ENCODE measurements around the gene BTAF1. TPM values are rescaled to one million over a fixed set of nuclear protein-coding genes. Genes with fewer than 3 reads are reported as not detected.

The BTAF1 gene
- polyA plus RNA-seq (2012; ENCODE audit: insufficient read depth, insufficient read length, low read depth), result 17.8 TPM

GRCh38 chr10:91923371-91924211 is at the start of gene BTAF1:
TSS of gene BTAF1 (plus strand) at chr10:91923770. CDS start at chr10:91924077, 307 bp downstream.
- Histone ChIP-seq H3K36me3 (peaks cover 12% of the 10 kb centered on the region), H3K27me3 (no peaks in the 10 kb centered on the region), H3K9me3 (no peaks in the 10 kb centered on the region), H3K4me1 (no peaks in the 10 kb centered on the region), H3K4me3 (ENCODE audit: low read depth, low read length) (peak within 1 kb of the TSS; percentile 97)
- TF ChIP-seq, protein P1, sequence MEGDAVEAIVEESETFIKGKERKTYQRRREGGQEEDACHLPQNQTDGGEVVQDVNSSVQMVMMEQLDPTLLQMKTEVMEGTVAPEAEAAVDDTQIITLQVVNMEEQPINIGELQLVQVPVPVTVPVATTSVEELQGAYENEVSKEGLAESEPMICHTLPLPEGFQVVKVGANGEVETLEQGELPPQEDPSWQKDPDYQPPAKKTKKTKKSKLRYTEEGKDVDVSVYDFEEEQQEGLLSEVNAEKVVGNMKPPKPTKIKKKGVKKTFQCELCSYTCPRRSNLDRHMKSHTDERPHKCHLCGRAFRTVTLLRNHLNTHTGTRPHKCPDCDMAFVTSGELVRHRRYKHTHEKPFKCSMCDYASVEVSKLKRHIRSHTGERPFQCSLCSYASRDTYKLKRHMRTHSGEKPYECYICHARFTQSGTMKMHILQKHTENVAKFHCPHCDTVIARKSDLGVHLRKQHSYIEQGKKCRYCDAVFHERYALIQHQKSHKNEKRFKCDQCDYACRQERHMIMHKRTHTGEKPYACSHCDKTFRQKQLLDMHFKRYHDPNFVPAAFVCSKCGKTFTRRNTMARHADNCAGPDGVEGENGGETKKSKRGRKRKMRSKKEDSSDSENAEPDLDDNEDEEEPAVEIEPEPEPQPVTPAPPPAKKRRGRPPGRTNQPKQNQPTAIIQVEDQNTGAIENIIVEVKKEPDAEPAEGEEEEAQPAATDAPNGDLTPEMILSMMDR (IDR thresholded peaks at IDR 0.05; ENCODE audit: low read depth, low read length), result no peak
- DNase-seq, result peak; percentile 92

DNA sequence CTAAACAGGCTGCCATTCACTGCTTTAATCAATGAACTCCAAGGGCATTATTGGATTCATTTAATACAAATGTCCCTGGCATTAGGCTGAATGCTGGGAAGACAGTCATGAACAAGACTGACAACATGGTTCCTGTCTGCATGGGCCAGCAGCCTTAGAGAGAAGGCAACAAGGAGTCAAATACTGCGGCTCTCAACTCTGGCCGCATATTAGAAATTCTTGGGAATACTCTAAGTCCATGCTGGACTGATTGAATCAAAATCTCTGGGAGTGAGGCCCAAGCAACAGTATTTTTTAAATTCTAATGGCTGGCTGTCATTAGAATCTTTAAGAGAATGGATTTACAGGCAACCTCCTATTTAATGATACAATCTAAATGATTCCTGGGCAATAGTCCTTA is 48.4 kb upstream of the BTAF1 start:
- Histone ChIP-seq H3K4me3 (ENCODE audit: low read depth, low read length) (no peak overlapping the region), H3K27me3 (no peaks in the 10 kb centered on the region), H3K9me3 (no peaks in the 10 kb centered on the region), H3K4me1 (0 out of 2 replicates have a peak, but pooled peaks cover 9% of the 10 kb centered on the region), H3K36me3 (no peaks in the 10 kb centered on the region)
- TF ChIP-seq, protein P1 (IDR thresholded peaks at IDR 0.05; ENCODE audit: low read depth, low read length), result no peak
- DNase-seq, result no peak

DNA sequence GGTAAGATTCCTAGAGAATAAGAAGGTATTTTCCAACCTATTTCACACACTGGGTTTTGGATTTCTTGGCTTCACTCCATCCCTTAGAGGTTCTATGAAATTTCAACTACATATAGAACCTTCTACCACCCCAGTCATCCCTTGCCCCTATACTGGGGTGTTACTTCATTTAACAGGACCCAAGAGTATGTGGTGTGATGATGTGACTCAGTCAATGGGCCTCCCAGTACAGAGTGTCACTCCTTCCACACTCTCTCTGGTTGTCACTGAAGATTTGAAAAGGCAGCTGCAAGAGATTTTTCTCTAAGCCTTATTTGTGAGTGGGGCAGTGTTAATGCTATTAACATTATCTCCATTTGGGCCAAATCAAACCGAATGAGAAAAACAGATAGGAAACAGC is 47.8 kb upstream of the BTAF1 start:
- Histone ChIP-seq H3K36me3 (no peaks in the 10 kb centered on the region), H3K4me3 (ENCODE audit: low read depth, low read length) (no peak overlapping the region), H3K4me1 (0 out of 2 replicates have a peak, but pooled peaks cover 9% of the 10 kb centered on the region), H3K9me3 (no peaks in the 10 kb centered on the region), H3K27me3 (no peaks in the 10 kb centered on the region)
- DNase-seq, result no peak
- TF ChIP-seq, protein P1 (IDR thresholded peaks at IDR 0.05; ENCODE audit: low read depth, low read length), result no peak

GRCh38 chr10:91879515-91880170 is 43.9 kb upstream of the BTAF1 start:
- Histone ChIP-seq H3K9me3 (no peaks in the 10 kb centered on the region), H3K4me1 (0 out of 2 replicates have a peak, but pooled peaks cover 9% of the 10 kb centered on the region), H3K36me3 (no peaks in the 10 kb centered on the region), H3K4me3 (ENCODE audit: low read depth, low read length) (no peak overlapping the region), H3K27me3 (no peaks in the 10 kb centered on the region)
- DNase-seq, result no peak
- TF ChIP-seq, protein P1 (IDR thresholded peaks at IDR 0.05; ENCODE audit: low read depth, low read length), result no peak

DNA sequence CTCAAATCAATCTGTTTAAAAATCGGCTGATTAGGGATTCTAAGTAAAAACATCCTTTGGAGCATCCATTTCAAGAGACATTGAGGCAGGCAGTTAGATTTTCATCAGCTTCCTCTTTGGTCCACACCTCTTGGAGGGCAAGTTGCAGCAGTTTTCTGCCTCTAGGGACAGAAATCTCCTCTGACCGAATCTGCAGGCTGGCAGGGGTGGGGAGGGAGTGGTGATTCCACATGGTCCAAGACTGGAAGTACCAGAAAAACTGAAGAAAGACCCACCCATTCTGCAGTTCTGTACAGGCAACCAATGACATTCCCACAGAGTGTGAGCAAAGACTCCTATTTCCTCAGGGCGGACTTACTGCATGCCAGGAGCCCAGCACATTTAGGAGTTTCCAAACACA is 43.3 kb upstream of the BTAF1 start:
- Histone ChIP-seq H3K9me3 (no peaks in the 10 kb centered on the region), H3K27me3 (no peaks in the 10 kb centered on the region), H3K4me1 (0 out of 2 replicates have a peak, but pooled peaks cover 5% of the 10 kb centered on the region), H3K4me3 (ENCODE audit: low read depth, low read length) (no peak overlapping the region), H3K36me3 (no peaks in the 10 kb centered on the region)
- DNase-seq, result no peak
- TF ChIP-seq, protein P1 (IDR thresholded peaks at IDR 0.05; ENCODE audit: low read depth, low read length), result 0 out of 2 replicates have a peak, but pooled peaks have one; percentile 10
